Vagina (tissue), 2 donors: ENCODE measurements around the gene ZNF385A. TPM values are rescaled to one million over a fixed set of nuclear protein-coding genes. Genes with fewer than 3 reads are reported as not detected.

Source experiments
- DNase-seq, 2 donors: peaks; one replicate each; pipeline ENCODE4 v3.0.0-alpha.2; 2017; ENCODE audit errors: extremely low spot score in 2 of 2
- H3K27ac ChIP-seq: fragments of 200-600 bp; sonication (generic); one replicate; pipeline ENCODE4 v1.5.1; 2019
- H3K27me3 ChIP-seq: fragments of 200-600 bp; sonication (generic); one replicate; pipeline ENCODE4 v1.5.1; 2019
- H3K36me3 ChIP-seq, 2 donors: fragments of 200-600 bp; sonication (generic); one replicate each; pipeline ENCODE4 v1.5.1; 2017 to 2019
- H3K4me1 ChIP-seq: fragments of 200-600 bp; sonication (generic); one replicate; pipeline ENCODE4 v1.5.1; 2019
- H3K4me3 ChIP-seq, 2 donors: fragments of 200-600 bp; sonication (generic); 1 replicate in 1 of 2; 2 replicates in 1 of 2; pipeline ENCODE4 v1.5.1; 2016 to 2019
- H3K9me3 ChIP-seq: fragments of 200-600 bp; sonication (generic); one replicate; pipeline ENCODE4 v1.5.1; 2019
- POLR2A ChIP-seq, 2 donors: fragments of 450-650 bp; IDR thresholded peaks; one replicate each; pipeline ENCODE4 v1.6.1; 2017; ENCODE audit warnings: antibody characterized with exemption in 2 of 2, mild to moderate bottlenecking in 2 of 2, moderate library complexity in 2 of 2
- POLR2AphosphoS5 ChIP-seq, 2 donors: sonication (generic); formaldehyde crosslinking; IDR thresholded peaks; one replicate each; pipeline ENCODE4 v1.9.0; 2017; ENCODE audit warnings: antibody characterized with exemption in 2 of 2, mild to moderate bottlenecking in 2 of 2, low read depth in 1 of 2; ENCODE audit not compliant: insufficient read depth in 1 of 2
- intact Hi-C: fragments of 100-400 bp; cut with DNase I; formaldehyde crosslinking; loops from one replicate; pipeline ENCODE4 v1.15.1; 2023
- total RNA-seq: library from RNA; depleted of rRNA; stranded (reverse); fragments of >200 nt; gene quantifications from one replicate; pipeline ENCODE4 v1.2.3, GENCODE V29; 2016
- TF ChIP-seq, protein P1 (sequence below), 3 experiments: fragments of 450-650 bp in 2 of 3; fragments of 200-600 bp in 1 of 3; sonication (generic) in 1 of 3; IDR thresholded peaks; one replicate each; pipeline ENCODE4 v1.5.1; 2017 to 2019; ENCODE audit warnings: antibody characterized with exemption in 3 of 3, mild to moderate bottlenecking in 2 of 3, moderate library complexity in 2 of 3

Gene ZNF385A
- total RNA-seq, 1 donor from 2014 or later: 38.8 TPM

DNA sequence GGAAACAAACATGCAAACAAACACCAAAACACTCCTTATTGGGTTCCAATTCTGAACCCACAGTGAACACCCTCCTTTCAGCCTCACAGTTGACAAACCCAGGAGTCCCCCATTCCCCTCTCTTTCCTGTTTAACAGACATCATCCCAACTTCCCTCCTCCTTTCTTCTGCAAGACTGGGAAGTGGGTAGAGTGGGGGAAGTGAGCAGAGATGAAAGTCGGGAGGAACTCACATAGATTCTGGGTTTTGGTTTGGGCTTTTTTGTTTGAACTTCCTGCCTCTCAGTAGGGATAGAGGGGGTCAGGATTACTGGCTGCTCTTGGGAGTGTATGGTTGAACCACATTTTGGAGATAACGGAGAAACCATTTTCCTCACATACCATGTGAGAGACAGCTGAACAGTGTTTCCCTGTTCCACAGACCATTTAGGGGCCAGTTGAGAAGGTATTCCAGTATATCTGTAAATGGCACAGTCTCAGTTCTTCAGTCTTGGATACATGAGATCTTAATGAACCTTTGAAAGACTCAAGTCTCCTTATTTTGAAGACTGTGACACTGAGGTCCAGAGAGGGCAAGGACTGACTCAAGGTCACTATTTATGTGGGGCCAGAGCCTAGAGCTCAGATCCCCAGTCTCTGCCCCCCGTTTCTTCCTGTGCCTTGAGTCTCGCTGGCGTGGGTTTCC is 16.4 kb downstream of the ZNF385A start:
- no peak for DNase-seq
- peaks cover 21% of the 10 kb centered on the region for H3K4me1 ChIP-seq
- peak overlapping the region in 1 of 2 donors; percentile 42 for H3K4me3 ChIP-seq
- TF ChIP-seq, protein P1, sequence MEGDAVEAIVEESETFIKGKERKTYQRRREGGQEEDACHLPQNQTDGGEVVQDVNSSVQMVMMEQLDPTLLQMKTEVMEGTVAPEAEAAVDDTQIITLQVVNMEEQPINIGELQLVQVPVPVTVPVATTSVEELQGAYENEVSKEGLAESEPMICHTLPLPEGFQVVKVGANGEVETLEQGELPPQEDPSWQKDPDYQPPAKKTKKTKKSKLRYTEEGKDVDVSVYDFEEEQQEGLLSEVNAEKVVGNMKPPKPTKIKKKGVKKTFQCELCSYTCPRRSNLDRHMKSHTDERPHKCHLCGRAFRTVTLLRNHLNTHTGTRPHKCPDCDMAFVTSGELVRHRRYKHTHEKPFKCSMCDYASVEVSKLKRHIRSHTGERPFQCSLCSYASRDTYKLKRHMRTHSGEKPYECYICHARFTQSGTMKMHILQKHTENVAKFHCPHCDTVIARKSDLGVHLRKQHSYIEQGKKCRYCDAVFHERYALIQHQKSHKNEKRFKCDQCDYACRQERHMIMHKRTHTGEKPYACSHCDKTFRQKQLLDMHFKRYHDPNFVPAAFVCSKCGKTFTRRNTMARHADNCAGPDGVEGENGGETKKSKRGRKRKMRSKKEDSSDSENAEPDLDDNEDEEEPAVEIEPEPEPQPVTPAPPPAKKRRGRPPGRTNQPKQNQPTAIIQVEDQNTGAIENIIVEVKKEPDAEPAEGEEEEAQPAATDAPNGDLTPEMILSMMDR (IDR thresholded peaks at IDR 0.05): no peak
- TF ChIP-seq POLR2AphosphoS5 (IDR thresholded peaks at IDR 0.05; ENCODE audit: insufficient read depth in 1 of 2, low read depth in 1 of 2): no peak
- no peak for TF ChIP-seq POLR2A (IDR thresholded peaks at IDR 0.05)
- intact Hi-C loops: loop anchor here (10.0 kb wide), 2 partner anchors 113 to 153 kb away; no protein-coding TSS in a partner anchor
- no peaks in the 10 kb centered on the region for H3K36me3 ChIP-seq
- H3K27me3 ChIP-seq: no peaks in the 10 kb centered on the region
- peak overlapping the region; percentile 93 for H3K27ac ChIP-seq
- no peaks in the 10 kb centered on the region for H3K9me3 ChIP-seq

DNA sequence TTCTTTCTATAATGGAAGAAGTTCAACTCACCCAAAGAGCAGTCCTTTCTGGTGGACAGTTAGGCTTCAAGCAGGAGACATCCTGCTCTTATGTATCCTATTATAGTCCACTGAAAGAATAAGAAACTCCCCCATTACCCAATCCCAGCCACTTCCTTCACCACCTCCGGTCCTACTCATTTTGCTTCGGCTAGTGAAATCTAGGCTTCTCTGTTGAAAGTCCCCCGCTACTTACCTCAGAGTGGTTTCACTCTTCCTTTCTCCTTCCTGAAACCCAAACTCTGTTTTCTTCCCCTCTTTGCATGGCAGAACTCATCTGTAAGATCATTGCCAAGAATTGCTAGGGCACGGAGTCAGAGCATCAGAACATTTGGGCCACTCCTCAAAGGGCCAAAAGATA is 20.1 kb downstream of the ZNF385A start, which contains the start of gene GPR84:
GPR84 (minus strand) TSS at position 74 of the 400 bp plus-strand sequence. CDS start 635 bp downstream, outside the sequence.
- intact Hi-C loops: loop anchor here (10.0 kb wide), 2 partner anchors 110 to 150 kb away; no protein-coding TSS in a partner anchor
- no peak for DNase-seq
- Histone ChIP-seq H3K36me3 (no peaks in the 10 kb centered on the region), H3K4me1 (peaks cover 6% of the 10 kb centered on the region), H3K27me3 (no peaks in the 10 kb centered on the region), H3K9me3 (no peaks in the 10 kb centered on the region), H3K4me3 (no peak within 1 kb of the TSS), H3K27ac (no peak within 1 kb of the TSS)
- TF ChIP-seq POLR2A (IDR thresholded peaks at IDR 0.05) (no peak), POLR2AphosphoS5 (IDR thresholded peaks at IDR 0.05; ENCODE audit: insufficient read depth in 1 of 2, low read depth in 1 of 2) (no peak)
- TF ChIP-seq, protein P1 (IDR thresholded peaks at IDR 0.05): no peak

DNA sequence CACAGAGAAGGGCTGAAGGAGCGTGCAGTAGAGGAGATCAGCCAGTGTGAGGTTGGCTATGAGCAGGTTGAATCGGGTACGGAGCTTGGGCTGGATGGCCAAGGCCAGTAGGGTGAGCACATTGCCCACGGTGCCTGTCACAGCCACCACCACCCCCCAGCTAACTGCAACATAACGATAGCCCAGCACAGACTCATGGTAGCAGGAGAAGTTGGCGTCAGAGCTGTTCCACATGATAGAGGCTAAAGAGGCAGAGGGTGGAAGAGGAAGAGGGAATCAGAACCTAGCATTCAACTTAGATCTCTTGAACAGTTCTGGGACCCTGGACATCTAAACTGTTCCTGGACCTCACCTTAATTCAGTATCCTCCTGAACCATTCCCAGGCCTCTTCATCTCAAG is 20.9 kb downstream of the ZNF385A start:
- no peak overlapping the region for H3K4me3 ChIP-seq
- intact Hi-C loops: loop anchor here (10.0 kb wide), 2 partner anchors 109 to 149 kb away; no protein-coding TSS in a partner anchor
- no peak for DNase-seq
- H3K27me3 ChIP-seq: no peaks in the 10 kb centered on the region
- H3K9me3 ChIP-seq: no peaks in the 10 kb centered on the region
- no peaks in the 10 kb centered on the region for H3K36me3 ChIP-seq
- H3K27ac ChIP-seq: no peak overlapping the region
- H3K4me1 ChIP-seq: peaks cover 7% of the 10 kb centered on the region
- no peak for TF ChIP-seq POLR2AphosphoS5 (IDR thresholded peaks at IDR 0.05; ENCODE audit: insufficient read depth in 1 of 2, low read depth in 1 of 2)
- TF ChIP-seq, protein P1 (IDR thresholded peaks at IDR 0.05): no peak
- no peak for TF ChIP-seq POLR2A (IDR thresholded peaks at IDR 0.05)

DNA sequence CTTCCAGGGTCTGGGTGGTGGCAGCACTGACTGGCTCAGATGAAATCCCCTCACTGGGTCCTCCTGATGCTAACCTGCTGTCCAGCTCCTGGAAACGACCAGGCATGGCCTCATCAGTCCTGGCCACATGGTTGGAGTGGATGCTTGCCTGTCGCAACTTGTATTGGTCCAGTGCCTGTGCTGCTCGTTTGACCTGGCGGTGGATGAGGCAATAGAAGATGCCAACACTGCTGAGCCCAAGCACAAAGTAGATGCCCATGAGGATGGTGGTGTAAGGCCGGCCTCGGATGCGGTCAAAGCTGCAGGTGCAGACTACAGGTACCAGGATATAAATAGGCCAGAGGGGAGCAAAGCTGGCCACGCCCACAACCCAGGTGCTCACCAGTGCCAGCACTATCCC is 21.5 kb downstream of the ZNF385A start:
- no peaks in the 10 kb centered on the region for H3K9me3 ChIP-seq
- no peak overlapping the region for H3K4me3 ChIP-seq
- H3K27me3 ChIP-seq: no peaks in the 10 kb centered on the region
- H3K4me1 ChIP-seq: peaks cover 13% of the 10 kb centered on the region
- intact Hi-C loops: loop anchor here (10.0 kb wide), 2 partner anchors 108 to 148 kb away; no protein-coding TSS in a partner anchor
- no peaks in the 10 kb centered on the region for H3K36me3 ChIP-seq
- no peak overlapping the region for H3K27ac ChIP-seq
- TF ChIP-seq, protein P1 (IDR thresholded peaks at IDR 0.05): no peak
- no peak for TF ChIP-seq POLR2AphosphoS5 (IDR thresholded peaks at IDR 0.05; ENCODE audit: insufficient read depth in 1 of 2, low read depth in 1 of 2)
- no peak for DNase-seq
